22Rv1 (cell line): ENCODE data around the gene FANCI.

Source experiments
- H3K27ac ChIP-seq: fragments of 450-650 bp; 2 replicates; pipeline ENCODE4 v1.5.1; 2017
- ZFX ChIP-seq: fragments of 450-650 bp; IDR thresholded peaks from 2 replicates; pipeline ENCODE4 v1.6.1; 2017; ENCODE audit warnings: antibody characterized with exemption, borderline replicate concordance
- TF ChIP-seq, protein P1 (sequence below): fragments of 450-650 bp; IDR thresholded peaks from 2 replicates; pipeline ENCODE4 v1.5.1; 2017; ENCODE audit warnings: mild to moderate bottlenecking

The FANCI gene

DNA sequence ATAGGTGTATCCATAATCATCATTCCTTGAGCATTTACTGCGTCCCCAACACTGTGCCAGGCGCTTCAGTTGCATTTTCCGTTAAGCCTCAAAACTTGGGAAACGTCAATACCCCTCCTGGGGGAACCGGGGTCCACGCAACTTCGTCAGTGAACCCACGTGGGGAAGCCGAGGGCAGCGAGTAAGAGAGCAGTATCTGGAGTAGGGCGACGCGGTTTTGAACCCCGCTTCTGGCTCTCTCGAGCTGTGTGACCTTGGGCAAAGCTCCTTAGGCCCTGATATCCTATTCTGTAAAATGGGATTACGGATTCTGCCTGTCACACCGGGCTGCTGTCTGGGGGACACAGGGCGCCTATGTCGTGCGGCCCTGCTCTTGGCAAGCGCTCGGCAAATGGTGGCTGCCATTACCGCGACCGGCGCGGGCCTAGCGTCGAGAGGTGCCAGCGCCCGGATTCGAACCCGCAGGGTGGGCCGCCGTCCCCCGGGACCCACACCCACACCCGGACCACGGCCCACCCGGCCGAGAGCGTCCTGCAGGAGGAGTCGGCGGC is 90.3 kb downstream of the FANCI start:
- TF ChIP-seq ZFX: no peak
- TF ChIP-seq, protein P1, sequence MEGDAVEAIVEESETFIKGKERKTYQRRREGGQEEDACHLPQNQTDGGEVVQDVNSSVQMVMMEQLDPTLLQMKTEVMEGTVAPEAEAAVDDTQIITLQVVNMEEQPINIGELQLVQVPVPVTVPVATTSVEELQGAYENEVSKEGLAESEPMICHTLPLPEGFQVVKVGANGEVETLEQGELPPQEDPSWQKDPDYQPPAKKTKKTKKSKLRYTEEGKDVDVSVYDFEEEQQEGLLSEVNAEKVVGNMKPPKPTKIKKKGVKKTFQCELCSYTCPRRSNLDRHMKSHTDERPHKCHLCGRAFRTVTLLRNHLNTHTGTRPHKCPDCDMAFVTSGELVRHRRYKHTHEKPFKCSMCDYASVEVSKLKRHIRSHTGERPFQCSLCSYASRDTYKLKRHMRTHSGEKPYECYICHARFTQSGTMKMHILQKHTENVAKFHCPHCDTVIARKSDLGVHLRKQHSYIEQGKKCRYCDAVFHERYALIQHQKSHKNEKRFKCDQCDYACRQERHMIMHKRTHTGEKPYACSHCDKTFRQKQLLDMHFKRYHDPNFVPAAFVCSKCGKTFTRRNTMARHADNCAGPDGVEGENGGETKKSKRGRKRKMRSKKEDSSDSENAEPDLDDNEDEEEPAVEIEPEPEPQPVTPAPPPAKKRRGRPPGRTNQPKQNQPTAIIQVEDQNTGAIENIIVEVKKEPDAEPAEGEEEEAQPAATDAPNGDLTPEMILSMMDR: no peak
- H3K27ac ChIP-seq: peak overlapping the region; percentile 79

DNA sequence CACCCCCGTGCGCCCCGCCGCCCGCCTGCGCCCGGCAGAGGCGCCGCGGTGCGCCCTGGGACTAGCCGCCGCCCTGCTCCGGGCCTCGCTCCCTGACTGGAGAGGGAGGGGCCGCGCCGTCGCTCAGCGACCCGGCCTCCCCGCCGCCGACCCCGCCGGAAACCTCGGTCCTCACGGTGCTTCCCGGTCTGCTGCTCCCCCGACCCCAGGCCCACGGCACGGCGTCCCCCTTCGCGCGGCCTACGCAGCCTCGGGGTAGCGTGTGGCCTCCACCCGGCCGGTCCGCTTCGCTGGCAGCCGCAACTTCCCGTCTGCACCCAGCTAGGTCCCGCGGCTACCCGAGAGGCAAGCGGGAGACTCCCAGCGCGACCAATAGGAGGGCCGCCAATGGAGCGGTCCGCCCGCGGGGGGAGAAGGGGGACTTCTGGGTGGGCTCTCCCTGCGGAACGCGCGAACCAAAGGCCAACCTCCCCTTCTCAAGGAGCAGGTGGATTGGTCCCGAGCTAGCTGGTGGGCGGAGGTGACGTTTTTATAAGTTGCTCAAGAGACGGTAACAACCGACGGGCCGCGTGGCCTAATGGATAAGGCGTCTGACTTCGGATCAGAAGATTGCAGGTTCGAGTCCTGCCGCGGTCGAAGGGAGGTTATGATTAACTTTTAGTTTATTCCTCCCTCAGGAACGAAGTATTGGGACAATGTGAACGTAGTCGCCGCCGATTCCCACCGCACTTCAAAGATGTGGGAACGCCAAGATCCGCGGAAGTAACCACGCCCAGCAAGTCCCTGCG is 90.9 kb downstream of the FANCI start, which contains the start of gene POLG:
Gene POLG (minus strand): TSS at position 315 of the 788 bp plus-strand sequence. CDS start 1,070 bp downstream, outside the sequence.
- H3K27ac ChIP-seq: peak within 1 kb of the TSS; percentile 79
- TF ChIP-seq, protein P1: 0 out of 2 replicates have a peak, but pooled peaks have one; percentile 11
- TF ChIP-seq ZFX: peak; percentile 74; the same call in 1 of the 2 replicates

DNA sequence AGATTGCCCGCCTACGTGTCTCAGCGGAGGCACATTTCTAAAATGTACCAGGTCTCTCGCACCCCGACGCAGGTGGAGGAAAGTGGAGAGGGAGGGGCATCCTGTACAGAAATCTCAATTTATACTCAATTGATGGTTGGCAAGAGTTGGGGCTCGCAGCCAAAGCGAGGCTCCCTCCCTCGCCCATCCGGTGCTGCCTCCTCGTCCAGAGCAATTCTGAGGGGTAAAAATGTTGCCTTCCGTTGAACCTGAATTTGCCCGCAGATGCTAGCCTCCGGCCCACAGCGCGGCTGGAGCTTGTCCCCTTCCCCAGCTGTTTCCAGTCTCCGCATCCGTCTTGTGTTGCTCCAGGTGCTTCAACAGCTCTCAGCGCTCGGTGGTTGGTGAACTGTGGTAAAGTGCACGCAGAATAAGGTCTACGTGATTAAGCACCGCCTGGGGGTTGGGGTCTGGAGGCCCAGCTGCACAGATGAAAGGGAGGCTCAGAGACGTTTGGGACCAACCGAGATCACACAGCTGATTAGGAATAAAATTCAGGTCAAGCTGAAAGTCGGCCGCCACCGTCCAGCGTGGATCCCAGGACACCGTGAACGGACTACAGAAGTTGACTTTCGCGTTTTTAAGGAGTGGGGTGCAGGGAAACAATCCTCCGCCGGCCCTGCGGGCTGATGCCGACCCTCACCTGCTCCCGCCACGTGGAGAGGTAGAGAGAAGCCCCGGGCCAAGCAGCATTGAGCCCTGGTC is 91.7 kb downstream of the FANCI start:
- H3K27ac ChIP-seq: peak overlapping the region; percentile 79

DNA sequence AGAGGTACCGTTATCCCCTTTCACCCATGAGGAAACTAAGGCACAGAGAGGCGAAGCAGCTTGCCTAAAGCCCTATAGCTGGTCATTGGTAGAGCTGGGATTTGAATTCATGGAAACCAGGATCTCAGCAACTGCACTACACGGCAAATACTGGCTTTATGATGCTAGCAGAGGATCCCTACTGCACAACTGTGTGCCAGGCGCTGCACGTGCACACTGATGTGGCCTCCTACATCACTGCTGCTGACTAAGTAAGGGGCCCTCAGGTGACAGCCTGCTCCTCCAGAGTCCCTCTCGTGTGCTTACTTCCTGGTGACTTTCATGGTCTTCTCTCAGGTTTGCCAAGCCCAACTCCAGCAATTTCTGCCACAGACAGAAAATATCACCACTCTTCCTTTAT is 94.3 kb downstream of the FANCI start:
- no peak overlapping the region for H3K27ac ChIP-seq
- no peak for TF ChIP-seq ZFX
- TF ChIP-seq, protein P1: no peak

More for the DNA sequence above, 91.7 kb downstream of the FANCI start:
- no peak for TF ChIP-seq ZFX
- TF ChIP-seq, protein P1: no peak

DNA sequence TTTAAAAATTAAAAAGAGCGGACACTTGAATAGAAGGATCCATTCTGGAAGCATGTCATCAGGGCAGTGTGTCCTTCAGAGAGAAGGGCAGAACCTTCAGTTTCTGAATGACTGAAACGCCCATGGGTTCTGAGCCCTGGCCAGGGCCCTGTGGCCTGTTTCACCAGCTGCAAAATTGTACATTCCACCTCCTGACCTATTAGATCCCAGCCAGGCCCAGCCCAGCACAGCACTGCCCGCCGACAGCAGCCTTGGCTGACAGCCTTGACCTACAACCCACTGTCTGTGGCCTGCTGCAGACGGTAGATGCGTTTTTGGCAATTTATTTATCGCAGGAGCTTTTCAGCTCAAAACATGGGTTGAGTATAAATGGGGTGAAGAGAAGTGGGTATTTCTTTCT is 96.8 kb downstream of the FANCI start:
- TF ChIP-seq ZFX: no peak
- TF ChIP-seq, protein P1: no peak
- no peak overlapping the region for H3K27ac ChIP-seq

- no peak overlapping the region for H3K27ac ChIP-seq
- TF ChIP-seq, protein P1: no peak
- TF ChIP-seq ZFX: no peak
Measured at GRCh38 chr15:89341316-89342005, 97.7 kb downstream of the FANCI start.
